CD14-positive monocyte (primary cell): ENCODE data around the gene LRRFIP2. TPM values are rescaled to one million over a fixed set of nuclear protein-coding genes. Genes with fewer than 3 reads are reported as not detected.

Experiments
- DNase-seq, 3 donors: peaks; one replicate each; pipeline ENCODE4 v3.0.0-alpha.2; 2011 to 2022
- H2AFZ ChIP-seq: 2 replicates; pipeline ENCODE4 v1.6.0; 2012; ENCODE audit warnings: mild to moderate bottlenecking, low read depth, low read length, inconsistent platforms; ENCODE audit not compliant: insufficient read depth, poor library complexity, severe bottlenecking
- H3K27ac ChIP-seq, 2 donors: 1 replicate in 1 of 2; 2 replicates in 1 of 2; pipeline ENCODE4 v1.5.1; 2012 to 2013; ENCODE audit warnings: low read length in 2 of 2, control low read depth in 1 of 2, inconsistent platforms in 1 of 2, low read depth in 1 of 2, mild to moderate bottlenecking in 1 of 2
- H3K27me3 ChIP-seq, 2 donors: one replicate each; pipeline versions ENCODE4 v1.6.0 to v1.6.1; 2011 to 2013; ENCODE audit warnings: low read length in 2 of 2; ENCODE audit not compliant: control insufficient read depth in 2 of 2, insufficient read depth in 2 of 2
- H3K36me3 ChIP-seq, 2 donors: replicated peaks in 1 of 2; 1 replicate in 1 of 2; 2 replicates in 1 of 2; pipeline versions ENCODE4 v1.5.1 to v1.6.1; 2012 to 2013; ENCODE audit warnings: low read length in 2 of 2, control low read depth in 1 of 2, inconsistent platforms in 1 of 2, mild to moderate bottlenecking in 1 of 2; ENCODE audit not compliant: insufficient read depth in 2 of 2, control insufficient read depth in 1 of 2
- H3K4me1 ChIP-seq, 2 donors: 1 replicate in 1 of 2; 2 replicates in 1 of 2; pipeline versions ENCODE4 v1.5.1 to v1.6.1; 2012 to 2013; ENCODE audit warnings: low read length in 2 of 2, control low read depth in 1 of 2, inconsistent platforms in 1 of 2, mild to moderate bottlenecking in 1 of 2, moderate library complexity in 1 of 2; ENCODE audit not compliant: insufficient read depth in 2 of 2, control insufficient read depth in 1 of 2
- H3K4me2 ChIP-seq: replicated peaks from 2 replicates; pipeline ENCODE3; 2012; ENCODE audit warnings: low read length, moderate library complexity, mild to moderate bottlenecking; ENCODE audit not compliant: poor library complexity, severe bottlenecking; ENCODE audit errors: extremely low read depth
- H3K4me3 ChIP-seq, 3 experiments: fragments of 200-600 bp in 1 of 3; sonication (generic) in 1 of 3; replicated peaks in 1 of 3; 1 replicate in 2 of 3; 2 replicates in 1 of 3; pipeline ENCODE4 v1.5.1; 2011 to 2013; ENCODE audit warnings: low read length in 3 of 3, mild to moderate bottlenecking in 3 of 3, control low read depth in 2 of 3, low read depth in 2 of 3, inconsistent platforms in 1 of 3, moderate library complexity in 1 of 3
- H3K79me2 ChIP-seq: 2 replicates; pipeline ENCODE4 v1.6.0; 2012; ENCODE audit warnings: mild to moderate bottlenecking, control low read depth, inconsistent platforms, low read length, moderate library complexity; ENCODE audit not compliant: insufficient read depth
- H3K9ac ChIP-seq: 2 replicates; pipeline ENCODE4 v1.6.0; 2017; ENCODE audit warnings: low read length, mild to moderate bottlenecking; ENCODE audit not compliant: insufficient read depth, poor library complexity, severe bottlenecking
- H3K9me3 ChIP-seq, 2 donors: replicated peaks in 1 of 2; 1 replicate in 1 of 2; 2 replicates in 1 of 2; pipeline versions ENCODE4 v1.5.1 to v1.6.1; 2012 to 2013; ENCODE audit warnings: low read length in 2 of 2, control low read depth in 1 of 2; ENCODE audit not compliant: control insufficient read depth in 1 of 2, insufficient read depth in 1 of 2
- H4K20me1 ChIP-seq: 2 replicates; pipeline ENCODE4 v1.6.0; 2012; ENCODE audit warnings: mild to moderate bottlenecking, low read length, control low read depth, moderate library complexity; ENCODE audit not compliant: insufficient read depth
- H3K27ac Mint-ChIP-seq, 7 donors: one replicate each; pipeline ENCODE4 v1.8.0; 2020; ENCODE audit warnings: mild to moderate bottlenecking in 7 of 7, mixed read lengths in 7 of 7, moderate library complexity in 6 of 7, inconsistent platforms in 2 of 7
- H3K27me3 Mint-ChIP-seq, 3 donors: one replicate each; pipeline ENCODE4 v1.8.0; 2021 to 2022; ENCODE audit warnings: low read depth in 3 of 3, mild to moderate bottlenecking in 3 of 3, mixed read lengths in 3 of 3, moderate library complexity in 3 of 3, inconsistent platforms in 1 of 3
- H3K36me3 Mint-ChIP-seq, 2 donors: one replicate each; pipeline ENCODE4 v1.8.0; 2020; ENCODE audit warnings: mixed read lengths in 2 of 2, inconsistent platforms in 1 of 2, mild to moderate bottlenecking in 1 of 2
- H3K4me1 Mint-ChIP-seq: one replicate; pipeline ENCODE4 v1.8.0; 2020; ENCODE audit warnings: mild to moderate bottlenecking, mixed read lengths
- H3K4me3 Mint-ChIP-seq, 2 donors: one replicate each; pipeline ENCODE4 v1.8.0; 2020; ENCODE audit warnings: mild to moderate bottlenecking in 2 of 2, mixed read lengths in 2 of 2, moderate library complexity in 1 of 2
- H3K9me3 Mint-ChIP-seq, 7 donors: one replicate each; pipeline ENCODE4 v1.8.0; 2020 to 2022; ENCODE audit warnings: mixed read lengths in 7 of 7, mild to moderate bottlenecking in 6 of 7, moderate library complexity in 6 of 7, inconsistent platforms in 2 of 7
- WGBS: methylation state at CpG from one replicate; pipeline ENCODE4 v1.1.5; 2013; ENCODE audit warnings: missing lambda C conversion rate; ENCODE audit not compliant: insufficient coverage; 5-methylcytosine and 5-hydroxymethylcytosine counted together
- intact Hi-C, 2 donors: fragments of 100-400 bp; cut with micrococcal nuclease; formaldehyde crosslinking; loops; one replicate each; pipeline versions ENCODE4 v1.15.0 to v1.15.1; 2023
- polyA plus RNA-seq, 3 donors: library from polyadenylated mRNA; depleted of rRNA in 1 of 3; unstranded in 2 of 3; stranded (reverse) in 1 of 3; fragments of 300-500 nt in 2 of 3; fragments of >200 nt in 1 of 3; fragmentation: Illumina TruSeq in 2 of 3; gene quantifications; 1 replicate in 2 of 3; 2 replicates in 1 of 3; pipeline ENCODE4 v1.2.3, GENCODE V29; 2012 to 2021
- TF ChIP-seq, protein P1 (sequence below): fragments of 200-600 bp; IDR thresholded peaks from one replicate; pipeline ENCODE4 v1.8.0; 2022; ENCODE audit warnings: antibody characterized with exemption, mild to moderate bottlenecking

Gene LRRFIP2
- polyA plus RNA-seq, 3 donors: 30.9 to 39.4 (median 31.7) TPM

- intact Hi-C loops: no loop called here
- Mint-ChIP-seq H3K27ac (peak overlapping the region in 2 of 7 donors; percentile 26 to 60), H3K4me1 (peaks cover 2% of the 10 kb centered on the region)
These were observed 56.2 kb downstream of the LRRFIP2 start for GRCh38 chr3:37118163-37118562.

DNA sequence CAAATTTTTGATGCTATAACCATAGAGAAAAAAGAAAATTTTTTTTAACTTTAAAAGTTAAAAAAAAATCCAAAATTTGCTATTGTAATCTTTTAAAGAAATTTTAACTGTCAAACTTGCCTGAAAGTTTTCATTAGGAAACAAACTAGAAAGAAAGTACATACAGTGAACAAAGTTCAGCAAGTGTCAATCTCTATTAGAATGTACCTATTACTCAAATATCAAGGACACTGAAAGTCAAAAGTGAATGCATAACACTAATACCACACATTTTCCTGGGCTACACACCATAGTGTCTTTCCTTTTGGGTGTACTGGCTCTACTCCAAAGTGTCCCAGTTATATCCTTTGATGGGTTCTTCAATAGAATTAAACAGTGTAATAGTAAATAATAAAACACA is 56.8 kb downstream of the LRRFIP2 start:
- peaks cover 2% of the 10 kb centered on the region for H3K4me1 Mint-ChIP-seq
- H3K4me3 Mint-ChIP-seq: no peak overlapping the region
- H3K27me3 ChIP-seq: no peaks in the 10 kb centered on the region
- H3K27ac ChIP-seq: no peak overlapping the region
- H3K27ac Mint-ChIP-seq: no peak overlapping the region
- H3K36me3 Mint-ChIP-seq: peaks cover 28 to 29% of the 10 kb centered on the region in 2 donors
- H3K36me3 ChIP-seq: peaks cover 16 to 34% of the 10 kb centered on the region in 2 donors
- H3K27me3 Mint-ChIP-seq: peaks cover 0 to 1% (median 0%) of the 10 kb centered on the region in 3 donors
- no peak overlapping the region for H3K4me2 ChIP-seq
- no peak for DNase-seq
- no peaks in the 10 kb centered on the region for H3K79me2 ChIP-seq
- H2AFZ ChIP-seq: no peak overlapping the region
- H3K9me3 ChIP-seq: no peaks in the 10 kb centered on the region
- H4K20me1 ChIP-seq: no peaks in the 10 kb centered on the region
- no peak overlapping the region for H3K4me3 ChIP-seq
- no peaks in the 10 kb centered on the region for H3K4me1 ChIP-seq
- TF ChIP-seq, protein P1, sequence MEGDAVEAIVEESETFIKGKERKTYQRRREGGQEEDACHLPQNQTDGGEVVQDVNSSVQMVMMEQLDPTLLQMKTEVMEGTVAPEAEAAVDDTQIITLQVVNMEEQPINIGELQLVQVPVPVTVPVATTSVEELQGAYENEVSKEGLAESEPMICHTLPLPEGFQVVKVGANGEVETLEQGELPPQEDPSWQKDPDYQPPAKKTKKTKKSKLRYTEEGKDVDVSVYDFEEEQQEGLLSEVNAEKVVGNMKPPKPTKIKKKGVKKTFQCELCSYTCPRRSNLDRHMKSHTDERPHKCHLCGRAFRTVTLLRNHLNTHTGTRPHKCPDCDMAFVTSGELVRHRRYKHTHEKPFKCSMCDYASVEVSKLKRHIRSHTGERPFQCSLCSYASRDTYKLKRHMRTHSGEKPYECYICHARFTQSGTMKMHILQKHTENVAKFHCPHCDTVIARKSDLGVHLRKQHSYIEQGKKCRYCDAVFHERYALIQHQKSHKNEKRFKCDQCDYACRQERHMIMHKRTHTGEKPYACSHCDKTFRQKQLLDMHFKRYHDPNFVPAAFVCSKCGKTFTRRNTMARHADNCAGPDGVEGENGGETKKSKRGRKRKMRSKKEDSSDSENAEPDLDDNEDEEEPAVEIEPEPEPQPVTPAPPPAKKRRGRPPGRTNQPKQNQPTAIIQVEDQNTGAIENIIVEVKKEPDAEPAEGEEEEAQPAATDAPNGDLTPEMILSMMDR: no peak
- H3K9me3 Mint-ChIP-seq: peaks cover 0 to 3% (median 0%) of the 10 kb centered on the region in 7 donors
- intact Hi-C loops: no loop called here
- H3K9ac ChIP-seq: no peak overlapping the region

More at GRCh38 chr3:37118163-37118562, 56.2 kb downstream of the LRRFIP2 start:
- Mint-ChIP-seq H3K4me3 (no peak overlapping the region), H3K27me3 (peaks cover 0 to 1% (median 0%) of the 10 kb centered on the region in 3 donors), H3K36me3 (peaks cover 25 to 30% of the 10 kb centered on the region in 2 donors), H3K9me3 (peaks cover 0 to 3% (median 0%) of the 10 kb centered on the region in 7 donors)
- no peaks in the 10 kb centered on the region for H4K20me1 ChIP-seq
- no peak overlapping the region for H3K4me2 ChIP-seq
- H3K9me3 ChIP-seq: no peaks in the 10 kb centered on the region
- no peak overlapping the region for H3K4me3 ChIP-seq
- peaks cover 4% of the 10 kb centered on the region for H3K79me2 ChIP-seq
- 93% methylated on average over 2 of the region's 2 CpGs for WGBS
- no peak for DNase-seq
- H3K36me3 ChIP-seq: peaks cover 13 to 37% of the 10 kb centered on the region in 2 donors
- H3K27ac ChIP-seq: no peak overlapping the region
- H3K4me1 ChIP-seq: no peaks in the 10 kb centered on the region
- H3K9ac ChIP-seq: no peak overlapping the region
- H2AFZ ChIP-seq: no peak overlapping the region
- no peaks in the 10 kb centered on the region for H3K27me3 ChIP-seq
- TF ChIP-seq, protein P1: no peak
